Progenitor cell of endocrine pancreas (in vitro differentiated cells): Measurements from ENCODE around the gene CGGBP1. TPM values are rescaled to one million over a fixed set of nuclear protein-coding genes. Genes with fewer than 3 reads are reported as not detected.
"Not testable (repeated sequence)": the region's sequence is repeated elsewhere in the genome, so short reads cannot be mapped to it uniquely, and the experiment has no call there.

Source experiments
- DNase-seq: peaks from one replicate; pipeline ENCODE4 v3.0.0; 2021; ENCODE audit warnings: low spot score; ENCODE audit not compliant: unreplicated experiment
- H3K27ac Mint-ChIP-seq: 2 replicates; pipeline ENCODE4 v1.8.0; 2021; ENCODE audit warnings: mild to moderate bottlenecking, moderate library complexity, mixed read lengths
- H3K27me3 Mint-ChIP-seq: 2 replicates; pipeline ENCODE4 v1.8.0; 2021; ENCODE audit warnings: mixed read lengths
- H3K36me3 Mint-ChIP-seq: 2 replicates; pipeline ENCODE4 v1.8.0; 2022; ENCODE audit warnings: mixed read lengths; ENCODE audit not compliant: insufficient read depth
- H3K4me1 Mint-ChIP-seq: 2 replicates; pipeline ENCODE4 v1.8.0; 2021; ENCODE audit warnings: low read depth, mixed read lengths
- H3K4me3 Mint-ChIP-seq: 2 replicates; pipeline ENCODE4 v1.8.0; 2021; ENCODE audit warnings: low read depth, mild to moderate bottlenecking, moderate library complexity, mixed read lengths
- H3K9me3 Mint-ChIP-seq: 2 replicates; pipeline ENCODE4 v1.8.0; 2021; ENCODE audit warnings: low read depth, mixed read lengths
- total RNA-seq: library from RNA; stranded (reverse); gene quantifications from 2 replicates; pipeline ENCODE4 v1.2.1, GENCODE V29; 2021
- TF ChIP-seq, protein P1 (sequence below): fragments of 200-600 bp; sonication (generic); IDR thresholded peaks from one replicate; pipeline ENCODE4 v1.5.0; 2021; ENCODE audit warnings: antibody characterized with exemption, mild to moderate bottlenecking; ENCODE audit not compliant: unreplicated experiment

Gene CGGBP1
- total RNA-seq, 1 donor from 2014 or later, result 96.3 TPM

DNA sequence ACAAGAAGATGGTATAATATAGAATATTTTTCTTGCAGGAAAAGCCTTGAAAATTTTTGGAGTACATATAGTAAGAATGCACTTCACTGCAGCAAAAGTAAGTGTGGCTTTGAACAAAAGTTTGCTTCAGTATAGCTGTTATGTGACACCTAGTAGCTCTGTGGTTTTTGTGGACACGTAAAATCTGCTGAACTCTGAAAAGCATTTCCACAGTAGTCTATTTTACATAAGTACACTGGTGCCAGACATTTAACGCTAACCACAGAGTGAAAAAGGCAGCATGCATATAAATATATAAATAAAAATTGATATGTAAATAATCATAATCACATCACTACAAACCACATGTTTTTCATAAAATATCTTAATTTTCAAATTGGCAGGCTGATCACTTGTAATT is 39.8 kb downstream of the CGGBP1 start:
- DNase-seq, result no peak
- no peaks in the 10 kb centered on the region for H3K27me3 Mint-ChIP-seq
- H3K4me3 Mint-ChIP-seq, result no peak overlapping the region
- peaks cover 6% of the 10 kb centered on the region for H3K9me3 Mint-ChIP-seq
- no peaks in the 10 kb centered on the region for H3K36me3 Mint-ChIP-seq
- TF ChIP-seq, protein P1, sequence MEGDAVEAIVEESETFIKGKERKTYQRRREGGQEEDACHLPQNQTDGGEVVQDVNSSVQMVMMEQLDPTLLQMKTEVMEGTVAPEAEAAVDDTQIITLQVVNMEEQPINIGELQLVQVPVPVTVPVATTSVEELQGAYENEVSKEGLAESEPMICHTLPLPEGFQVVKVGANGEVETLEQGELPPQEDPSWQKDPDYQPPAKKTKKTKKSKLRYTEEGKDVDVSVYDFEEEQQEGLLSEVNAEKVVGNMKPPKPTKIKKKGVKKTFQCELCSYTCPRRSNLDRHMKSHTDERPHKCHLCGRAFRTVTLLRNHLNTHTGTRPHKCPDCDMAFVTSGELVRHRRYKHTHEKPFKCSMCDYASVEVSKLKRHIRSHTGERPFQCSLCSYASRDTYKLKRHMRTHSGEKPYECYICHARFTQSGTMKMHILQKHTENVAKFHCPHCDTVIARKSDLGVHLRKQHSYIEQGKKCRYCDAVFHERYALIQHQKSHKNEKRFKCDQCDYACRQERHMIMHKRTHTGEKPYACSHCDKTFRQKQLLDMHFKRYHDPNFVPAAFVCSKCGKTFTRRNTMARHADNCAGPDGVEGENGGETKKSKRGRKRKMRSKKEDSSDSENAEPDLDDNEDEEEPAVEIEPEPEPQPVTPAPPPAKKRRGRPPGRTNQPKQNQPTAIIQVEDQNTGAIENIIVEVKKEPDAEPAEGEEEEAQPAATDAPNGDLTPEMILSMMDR, result no peak
- no peaks in the 10 kb centered on the region for H3K4me1 Mint-ChIP-seq
- no peak overlapping the region for H3K27ac Mint-ChIP-seq

DNA sequence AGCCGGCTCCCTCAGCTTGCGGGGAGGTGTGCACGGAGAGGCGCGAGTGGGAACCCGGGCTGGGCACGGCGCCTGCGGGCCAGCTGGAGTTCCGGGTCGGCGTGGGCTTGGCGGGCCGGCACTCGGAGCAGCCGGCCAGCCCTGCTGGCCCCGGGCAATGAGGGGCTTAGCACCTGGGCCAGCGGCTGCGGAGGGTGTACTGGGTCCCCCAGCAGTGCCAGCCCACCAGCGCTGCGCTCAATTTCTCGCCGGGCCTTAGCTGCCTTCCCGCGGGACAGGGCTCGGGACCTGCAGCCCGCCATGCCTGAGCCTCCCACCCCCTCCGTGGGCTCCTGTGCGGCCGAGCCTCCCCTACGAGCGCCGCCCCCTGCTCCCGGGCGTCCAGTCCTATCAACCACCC is 43.1 kb downstream of the CGGBP1 start:
- H3K36me3 Mint-ChIP-seq, DNase-seq, H3K27ac Mint-ChIP-seq, H3K27me3 Mint-ChIP-seq, H3K9me3 Mint-ChIP-seq, H3K4me1 Mint-ChIP-seq, H3K4me3 Mint-ChIP-seq: not testable (repeated sequence)

DNA sequence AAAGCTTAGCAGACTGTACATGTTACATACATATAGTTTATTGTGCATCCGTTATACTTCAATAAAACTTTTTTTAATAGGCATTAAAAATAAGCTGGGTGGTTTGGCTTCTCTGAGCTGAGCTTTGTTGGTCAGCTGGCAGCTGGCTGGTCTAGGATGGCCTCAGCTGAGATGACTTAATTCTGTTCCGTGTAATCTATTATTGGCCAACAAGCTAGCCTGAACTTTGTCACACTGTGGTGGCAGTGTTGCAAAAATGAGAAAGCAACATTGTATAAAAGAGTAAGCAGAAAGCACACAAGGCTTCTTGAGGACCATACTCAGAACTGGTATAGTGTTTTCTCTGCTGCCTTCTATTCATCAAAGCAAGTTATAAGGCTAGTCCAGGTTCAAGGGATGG is 45.2 kb downstream of the CGGBP1 start:
- Mint-ChIP-seq H3K4me1 (no peaks in the 10 kb centered on the region), H3K27ac (no peak overlapping the region)

DNA sequence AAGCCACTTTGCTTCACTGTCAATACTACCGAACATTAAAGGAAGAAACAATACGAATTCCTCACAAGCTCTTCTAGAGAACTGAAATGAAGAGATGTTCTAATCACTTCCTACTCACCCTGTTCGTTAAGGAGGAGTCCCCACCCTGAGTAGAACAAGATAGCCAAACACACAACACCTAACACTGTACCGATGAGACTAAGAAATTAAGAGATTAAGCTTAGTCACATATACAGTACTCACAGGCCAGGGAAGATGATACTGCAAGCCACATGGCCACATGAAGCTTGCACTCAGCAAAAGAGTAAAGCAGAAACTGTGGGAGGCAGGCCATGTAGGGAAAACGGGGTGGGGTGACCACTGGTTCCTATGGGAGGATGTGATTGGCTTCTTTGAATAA is 48.0 kb downstream of the CGGBP1 start:
- H3K9me3 Mint-ChIP-seq, result no peaks in the 10 kb centered on the region
- TF ChIP-seq, protein P1, result no peak
- no peaks in the 10 kb centered on the region for H3K27me3 Mint-ChIP-seq
- H3K36me3 Mint-ChIP-seq, result no peaks in the 10 kb centered on the region
- no peak overlapping the region for H3K4me3 Mint-ChIP-seq
- DNase-seq, result no peak
- H3K4me1 Mint-ChIP-seq, result no peaks in the 10 kb centered on the region
- H3K27ac Mint-ChIP-seq, result no peak overlapping the region

More for the DNA sequence above, 45.2 kb downstream of the CGGBP1 start:
- TF ChIP-seq, protein P1, result no peak
- H3K9me3 Mint-ChIP-seq, result peaks cover 6% of the 10 kb centered on the region
- H3K4me3 Mint-ChIP-seq, result no peak overlapping the region
- H3K27me3 Mint-ChIP-seq, result no peaks in the 10 kb centered on the region
- no peak for DNase-seq
- no peaks in the 10 kb centered on the region for H3K36me3 Mint-ChIP-seq

DNA sequence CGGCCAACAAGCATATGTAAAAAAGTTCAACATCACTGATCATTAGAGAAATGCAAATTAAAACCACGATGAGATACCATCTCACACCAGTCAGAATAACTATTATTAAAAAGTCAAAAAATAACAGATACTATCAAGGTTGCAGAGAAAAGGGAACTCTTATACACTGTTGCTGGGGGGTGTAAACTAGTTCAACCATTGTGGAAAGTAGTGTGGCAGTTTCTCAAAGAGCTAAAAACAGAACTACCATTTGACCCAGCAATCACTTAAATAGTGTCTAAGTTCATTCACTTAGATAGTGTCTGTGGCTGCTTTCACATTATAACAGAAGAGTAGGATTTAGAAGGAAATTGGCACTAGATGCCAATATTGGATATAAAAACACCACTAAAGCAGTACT is 49.7 kb downstream of the CGGBP1 start:
- H3K9me3 Mint-ChIP-seq, result no peaks in the 10 kb centered on the region

DNA sequence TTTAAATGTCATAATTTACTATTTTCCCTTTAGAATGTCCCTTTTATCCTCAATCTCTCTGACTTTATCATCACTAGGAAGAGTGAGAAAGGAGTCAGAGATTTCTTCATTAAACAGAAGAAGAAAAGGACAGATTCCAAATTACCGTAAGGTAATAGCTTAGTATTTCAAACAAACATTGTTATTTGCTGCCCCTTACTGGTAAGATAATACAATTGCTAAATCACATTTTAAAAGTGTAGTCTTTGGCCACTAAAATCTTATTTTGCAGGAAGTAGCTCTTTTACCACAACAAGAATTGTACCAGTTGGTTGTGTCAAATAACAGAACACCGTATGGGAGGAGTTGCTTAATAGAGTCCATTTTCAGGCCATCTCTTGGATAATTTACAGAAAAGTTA is 53.7 kb downstream of the CGGBP1 start:
- no peak for DNase-seq
- H3K27me3 Mint-ChIP-seq, result no peaks in the 10 kb centered on the region

More for the DNA sequence above, 49.7 kb downstream of the CGGBP1 start:
- no peaks in the 10 kb centered on the region for H3K4me1 Mint-ChIP-seq
- H3K36me3 Mint-ChIP-seq, result no peaks in the 10 kb centered on the region
- DNase-seq, result no peak
- no peak overlapping the region for H3K27ac Mint-ChIP-seq
- H3K27me3 Mint-ChIP-seq, result no peaks in the 10 kb centered on the region
- H3K4me3 Mint-ChIP-seq, result no peak overlapping the region
- TF ChIP-seq, protein P1, result no peak

More for the DNA sequence above, 53.7 kb downstream of the CGGBP1 start:
- no peaks in the 10 kb centered on the region for H3K9me3 Mint-ChIP-seq
- H3K4me3 Mint-ChIP-seq, result no peak overlapping the region
- H3K36me3 Mint-ChIP-seq, result no peaks in the 10 kb centered on the region
- H3K4me1 Mint-ChIP-seq, result peaks cover 3% of the 10 kb centered on the region
- no peak overlapping the region for H3K27ac Mint-ChIP-seq
- TF ChIP-seq, protein P1, result peak; percentile 43
